ENCODE data around the gene QRFP.
A peak's percentile ranks its signal among the peaks of the same experiment; 100 is the strongest.

Gene QRFP

DNA sequence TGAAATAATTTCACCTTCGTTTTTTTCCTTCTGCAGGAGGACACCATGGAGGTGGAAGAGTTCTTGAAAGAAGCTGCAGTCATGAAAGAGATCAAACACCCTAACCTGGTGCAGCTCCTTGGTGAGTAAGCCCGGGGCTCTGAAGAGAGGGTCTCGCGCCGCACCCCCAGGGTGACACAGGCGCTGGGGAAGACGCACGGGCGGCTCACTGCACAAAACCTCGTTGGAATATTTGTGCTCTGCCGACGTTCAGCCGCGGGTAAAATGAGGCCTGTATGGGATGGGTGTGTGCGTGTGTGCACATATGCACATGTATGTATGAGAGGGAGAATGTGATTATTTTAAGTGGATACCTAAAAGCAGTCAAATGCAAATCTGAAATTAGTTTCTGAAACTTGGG lies 24.5 kb downstream of the QRFP start:
- no peak for DNase-seq (ENCODE audit: low spot score)

GRCh38 chr9:130871395-130872062 lies 25.1 kb downstream of the QRFP start:
- DNase-seq (ENCODE audit: low spot score), result no peak

- no peak for DNase-seq (ENCODE audit: low spot score)
Observed at GRCh38 chr9:130870491-130871381, 25.9 kb downstream of the QRFP start.

- no peak for DNase-seq (ENCODE audit: low spot score)
Observed at GRCh38 chr9:130869250-130869649, 27.4 kb downstream of the QRFP start.

GRCh38 chr9:130868230-130868629 lies 28.4 kb downstream of the QRFP start:
- DNase-seq (ENCODE audit: low spot score), result no peak

GRCh38 chr9:130867556-130867955 lies 29.1 kb downstream of the QRFP start:
- no peak for DNase-seq (ENCODE audit: low spot score)

DNA sequence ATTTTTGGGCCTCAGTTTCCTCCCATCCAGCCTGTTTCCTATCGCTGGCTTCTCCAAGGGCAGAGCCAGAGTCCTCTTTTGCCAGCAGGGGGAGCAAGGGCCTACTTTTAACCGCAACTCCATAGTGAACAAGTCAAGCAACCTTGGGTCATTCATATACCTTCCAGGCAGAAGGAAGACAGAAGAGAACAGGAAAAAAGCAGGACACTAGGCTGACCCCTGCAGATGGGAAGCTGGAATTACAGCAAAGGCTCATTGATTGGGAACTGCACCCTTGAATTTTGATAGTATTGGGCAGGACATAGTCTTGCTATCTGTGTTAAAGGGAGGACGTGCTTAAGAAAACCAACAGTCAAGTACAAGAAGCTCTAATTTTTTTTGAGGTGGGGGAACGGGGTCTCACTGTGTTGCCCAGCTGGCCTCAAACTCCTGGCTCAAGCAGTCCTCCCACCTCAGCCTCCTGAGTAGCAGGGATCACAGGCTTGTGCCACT lies 30.1 kb downstream of the QRFP start:
- DNase-seq (ENCODE audit: low spot score), result peak; percentile 71

GRCh38 chr9:130865921-130866320 lies 30.7 kb downstream of the QRFP start:
- DNase-seq (ENCODE audit: low spot score), result no peak

DNA sequence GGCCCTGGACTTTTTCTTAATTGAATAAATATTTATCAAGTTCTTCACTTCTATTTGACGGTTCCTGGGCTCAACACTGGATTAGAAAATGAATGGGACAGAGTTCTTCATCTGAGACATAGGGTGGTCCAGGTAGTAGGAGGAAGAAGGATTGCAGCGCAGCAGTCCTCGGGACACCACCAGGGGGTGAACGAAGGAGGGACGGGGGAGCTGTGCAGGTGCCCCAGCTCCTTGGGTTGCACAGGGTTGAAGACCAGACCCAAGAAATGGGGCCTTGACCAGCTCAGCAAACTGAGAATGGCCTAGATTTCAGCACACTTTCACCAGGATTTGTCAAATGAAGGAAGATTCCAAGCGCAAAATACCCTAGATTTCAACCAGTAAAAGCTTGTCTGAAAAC lies 32.1 kb downstream of the QRFP start:
- no peak for DNase-seq (ENCODE audit: low spot score)

DNA sequence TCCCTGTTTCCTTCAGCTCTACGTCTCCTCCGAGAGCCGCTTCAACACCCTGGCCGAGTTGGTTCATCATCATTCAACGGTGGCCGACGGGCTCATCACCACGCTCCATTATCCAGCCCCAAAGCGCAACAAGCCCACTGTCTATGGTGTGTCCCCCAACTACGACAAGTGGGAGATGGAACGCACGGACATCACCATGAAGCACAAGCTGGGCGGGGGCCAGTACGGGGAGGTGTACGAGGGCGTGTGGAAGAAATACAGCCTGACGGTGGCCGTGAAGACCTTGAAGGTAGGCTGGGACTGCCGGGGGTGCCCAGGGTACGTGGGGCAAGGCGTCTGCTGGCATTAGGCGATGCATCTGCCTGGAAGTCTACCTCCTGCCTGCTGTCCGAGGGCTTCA lies 33.9 kb downstream of the QRFP start:
- no peak for DNase-seq (ENCODE audit: low spot score)

DNA sequence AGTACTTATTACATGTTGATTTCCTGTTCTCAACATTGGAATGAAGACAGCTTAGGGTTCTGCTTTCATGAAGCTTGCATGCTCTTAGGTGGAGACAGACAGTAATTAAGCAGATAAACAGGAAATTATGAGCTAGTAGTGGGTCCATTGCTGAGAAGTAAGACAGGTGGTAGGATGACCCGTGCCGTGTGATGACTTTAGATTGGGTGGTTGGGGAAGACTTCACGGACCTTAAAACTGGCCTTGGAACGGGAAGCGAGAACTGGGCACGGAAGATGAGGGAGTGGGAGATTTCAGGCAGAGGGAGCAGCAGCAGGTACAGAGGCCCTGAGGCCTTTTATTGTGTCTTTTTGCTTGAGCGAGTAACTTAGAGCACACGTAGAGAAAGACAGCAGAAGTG lies 34.4 kb downstream of the QRFP start:
- no peak for DNase-seq (ENCODE audit: low spot score)

GRCh38 chr9:130861372-130862180 lies 35.0 kb downstream of the QRFP start:
- no peak for DNase-seq (ENCODE audit: low spot score)

GRCh38 chr9:130860458-130861316 lies 35.9 kb downstream of the QRFP start:
- DNase-seq (ENCODE audit: low spot score), result no peak

GRCh38 chr9:130858739-130859705 lies 37.6 kb downstream of the QRFP start:
- no peak for DNase-seq (ENCODE audit: low spot score)

GRCh38 chr9:130857864-130858738 lies 38.5 kb downstream of the QRFP start:
- no peak for DNase-seq (ENCODE audit: low spot score)

DNA sequence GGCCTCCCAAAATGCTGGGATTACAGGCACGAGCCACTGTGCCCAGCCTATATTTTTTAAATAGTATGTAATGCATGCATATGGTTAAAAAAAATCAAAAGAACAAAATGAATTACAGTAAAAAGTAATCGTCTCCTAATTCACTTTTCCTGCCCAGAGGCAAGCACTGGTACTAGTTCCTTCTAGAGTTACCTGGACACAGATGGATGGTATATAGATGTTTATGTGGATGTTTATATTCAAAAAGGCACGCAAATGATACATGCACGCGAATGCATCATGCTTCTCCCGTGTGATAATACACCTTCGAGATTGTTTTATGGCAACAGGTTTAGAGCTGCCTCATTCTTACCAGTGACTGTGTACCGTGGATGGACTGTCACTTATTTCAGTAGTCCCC lies 40.1 kb downstream of the QRFP start:
- DNase-seq (ENCODE audit: low spot score), result no peak

DNA sequence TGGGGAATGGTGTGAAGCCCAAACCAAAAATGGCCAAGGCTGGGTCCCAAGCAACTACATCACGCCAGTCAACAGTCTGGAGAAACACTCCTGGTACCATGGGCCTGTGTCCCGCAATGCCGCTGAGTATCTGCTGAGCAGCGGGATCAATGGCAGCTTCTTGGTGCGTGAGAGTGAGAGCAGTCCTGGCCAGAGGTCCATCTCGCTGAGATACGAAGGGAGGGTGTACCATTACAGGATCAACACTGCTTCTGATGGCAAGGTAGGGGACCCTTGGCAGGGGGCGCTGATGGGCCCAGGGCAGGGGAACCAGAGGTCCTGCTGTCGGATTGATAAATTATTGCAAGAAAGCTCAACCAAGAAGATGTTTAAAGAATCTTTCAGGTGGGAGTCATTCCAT lies 41.8 kb downstream of the QRFP start:
- no peak for DNase-seq (ENCODE audit: low spot score)

DNA sequence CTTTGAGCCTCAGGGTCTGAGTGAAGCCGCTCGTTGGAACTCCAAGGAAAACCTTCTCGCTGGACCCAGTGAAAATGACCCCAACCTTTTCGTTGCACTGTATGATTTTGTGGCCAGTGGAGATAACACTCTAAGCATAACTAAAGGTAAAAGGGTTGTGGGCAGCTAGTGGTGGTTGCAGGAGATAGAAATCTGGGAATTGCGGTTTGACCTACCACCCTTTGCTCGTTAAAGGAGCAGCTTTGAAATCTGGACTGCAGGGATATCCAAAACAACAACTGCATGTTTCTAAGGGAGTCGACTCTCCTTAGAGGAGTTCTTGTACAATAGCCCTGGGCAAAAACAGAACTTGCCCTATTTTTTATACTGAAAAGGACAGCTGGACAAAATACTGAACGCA lies 42.5 kb downstream of the QRFP start:
- no peak for DNase-seq (ENCODE audit: low spot score)

- no peak for DNase-seq (ENCODE audit: low spot score)
Observed at GRCh38 chr9:130852801-130853200, 43.8 kb downstream of the QRFP start.

Measured in LoVo (cell line).